NCI-H187 (cell line): Measurements from ENCODE around the gene ITGB3.
"Not testable (repeated sequence)": the region's sequence is repeated elsewhere in the genome, so short reads cannot be mapped to it uniquely, and the experiment has no call there.

Experiments
- DNase-seq, 2 experiments: peaks; one replicate each; lab custom pipeline; 2025; lab: John Stamatoyannopoulos, UW

The ITGB3 gene

GRCh38 chr17:47244697-47245096 lies 8.9 kb upstream of the ITGB3 start:
- no peak for DNase-seq

GRCh38 chr17:47246120-47246519 lies 7.5 kb upstream of the ITGB3 start:
- no peak for DNase-seq

DNA sequence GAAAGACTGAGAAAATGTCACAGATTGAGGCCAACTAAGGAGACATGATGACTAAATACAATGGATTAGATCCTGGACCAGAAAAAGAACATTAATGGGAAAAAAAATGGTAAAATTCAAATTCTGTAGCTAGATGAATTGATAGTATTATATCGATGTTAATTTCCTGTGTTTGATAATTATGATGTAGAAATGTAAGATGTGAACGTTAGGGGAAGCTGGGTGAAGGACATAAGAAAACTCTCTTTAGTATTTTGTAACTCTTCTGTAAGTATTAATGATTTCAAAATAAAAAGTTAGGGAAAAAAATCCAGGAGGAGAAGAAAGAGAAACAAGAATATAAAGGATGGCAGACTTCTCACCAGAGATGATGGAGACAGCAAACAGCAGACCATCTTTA lies 2.8 kb upstream of the ITGB3 start:
- no peak for DNase-seq

DNA sequence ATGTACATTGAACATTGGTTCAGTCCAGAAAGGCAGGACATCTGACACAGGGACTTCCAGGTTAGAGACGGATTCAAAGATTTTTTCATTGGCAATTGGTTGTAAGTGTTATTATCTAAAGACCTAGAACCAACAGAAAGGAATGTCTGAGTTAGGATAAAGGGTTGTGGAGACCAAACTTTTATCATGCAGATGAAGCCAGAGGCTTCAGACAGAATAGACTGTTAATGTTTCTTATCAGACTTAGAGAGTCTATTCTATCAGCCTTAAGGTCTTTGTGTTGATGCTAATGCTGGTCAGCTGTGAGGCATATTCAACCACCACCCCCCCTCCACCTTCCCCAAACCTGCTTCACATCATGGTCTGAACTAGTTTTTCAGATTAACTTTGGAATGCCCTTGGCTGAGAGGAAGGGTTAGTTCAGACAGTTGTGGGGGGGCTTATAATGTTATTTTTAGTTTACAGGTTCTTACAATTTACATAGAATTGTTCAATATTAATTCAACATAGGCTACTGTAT lies 2.1 kb upstream of the ITGB3 start:
- DNase-seq, result no peak

DNA sequence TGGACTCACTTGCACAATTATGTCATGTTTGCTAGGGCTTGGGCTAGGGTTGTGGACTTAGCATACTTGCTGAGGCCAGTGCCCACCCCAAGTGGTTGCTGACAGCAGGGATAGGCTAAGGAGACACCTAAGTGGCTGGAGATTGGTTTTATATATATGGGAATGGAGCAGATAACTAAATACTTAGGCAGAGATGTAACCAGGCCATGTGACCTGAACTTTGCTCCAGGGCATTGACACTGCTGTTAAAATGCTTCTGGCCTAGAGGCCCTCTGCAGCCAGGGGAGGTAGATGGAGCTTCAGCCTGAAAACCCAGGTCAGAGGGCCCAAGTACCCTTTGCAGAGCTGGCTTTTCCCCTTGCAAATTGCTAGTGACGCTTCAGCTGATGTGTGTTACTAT lies 1.4 kb upstream of the ITGB3 start:
- no peak for DNase-seq

DNA sequence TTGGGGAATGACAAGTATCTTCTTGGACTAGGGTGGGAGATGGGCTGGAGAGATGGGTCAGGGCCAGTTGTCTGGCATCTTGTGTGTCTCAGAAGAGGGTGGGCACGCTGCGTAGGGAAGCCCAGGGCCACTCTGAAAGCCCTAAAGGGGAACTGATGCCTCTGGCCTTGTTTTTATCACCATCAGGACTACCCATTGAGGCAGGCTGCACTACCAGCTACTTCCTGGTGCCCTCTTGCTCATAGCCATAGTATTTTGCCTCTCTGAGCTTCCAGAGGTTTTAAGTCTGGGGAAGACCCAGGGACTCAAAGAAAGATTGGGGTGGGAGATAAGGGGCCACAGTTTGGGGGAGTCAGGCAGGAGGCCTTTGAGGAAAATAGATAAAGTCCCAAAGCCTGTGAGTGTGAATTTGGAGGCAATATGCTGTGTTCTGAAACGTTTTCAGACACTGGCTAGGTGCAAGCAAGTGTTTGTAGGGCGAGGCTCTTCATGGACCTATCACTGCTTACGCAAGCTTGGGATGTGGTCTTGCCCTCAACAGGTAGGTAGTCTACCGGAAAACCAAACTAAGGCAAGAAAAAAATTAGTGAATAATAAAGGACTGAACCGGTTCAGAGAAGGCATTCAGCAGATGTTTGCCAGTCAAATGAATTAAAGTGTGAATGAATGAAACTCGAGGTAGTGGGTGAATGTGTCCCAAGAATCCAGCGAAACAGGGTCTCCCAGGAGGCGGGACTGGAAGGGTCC lies 688 bp upstream of the ITGB3 start:
- DNase-seq, result no peak

DNA sequence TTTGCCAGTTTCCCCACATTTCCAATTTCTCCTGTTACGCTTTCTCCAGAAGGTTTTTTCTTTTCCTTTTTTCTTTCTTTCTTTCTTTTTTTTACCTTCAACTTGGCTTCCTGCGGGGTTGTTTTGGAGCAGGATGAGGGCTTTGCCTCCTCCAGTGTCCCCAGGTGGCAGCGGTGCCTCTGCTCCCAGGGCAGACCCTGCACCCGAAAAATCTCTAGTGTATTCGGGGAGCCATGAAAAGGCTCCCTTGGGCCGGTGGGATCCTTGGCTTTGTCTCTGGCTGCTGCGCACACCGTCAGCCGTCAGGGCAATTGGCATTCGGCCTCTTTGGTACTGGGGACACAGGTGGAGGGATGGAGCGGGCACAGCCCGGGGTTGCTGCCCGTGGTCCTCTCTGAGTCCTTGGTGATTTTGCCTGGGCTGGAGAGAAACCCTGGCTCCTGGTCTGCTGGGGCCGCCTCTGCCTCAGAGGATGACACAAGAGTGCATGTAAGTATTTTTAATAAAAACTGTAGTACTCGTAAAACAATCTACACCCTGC lies 846 bp downstream of the ITGB3 start:
- no peak for DNase-seq

DNA sequence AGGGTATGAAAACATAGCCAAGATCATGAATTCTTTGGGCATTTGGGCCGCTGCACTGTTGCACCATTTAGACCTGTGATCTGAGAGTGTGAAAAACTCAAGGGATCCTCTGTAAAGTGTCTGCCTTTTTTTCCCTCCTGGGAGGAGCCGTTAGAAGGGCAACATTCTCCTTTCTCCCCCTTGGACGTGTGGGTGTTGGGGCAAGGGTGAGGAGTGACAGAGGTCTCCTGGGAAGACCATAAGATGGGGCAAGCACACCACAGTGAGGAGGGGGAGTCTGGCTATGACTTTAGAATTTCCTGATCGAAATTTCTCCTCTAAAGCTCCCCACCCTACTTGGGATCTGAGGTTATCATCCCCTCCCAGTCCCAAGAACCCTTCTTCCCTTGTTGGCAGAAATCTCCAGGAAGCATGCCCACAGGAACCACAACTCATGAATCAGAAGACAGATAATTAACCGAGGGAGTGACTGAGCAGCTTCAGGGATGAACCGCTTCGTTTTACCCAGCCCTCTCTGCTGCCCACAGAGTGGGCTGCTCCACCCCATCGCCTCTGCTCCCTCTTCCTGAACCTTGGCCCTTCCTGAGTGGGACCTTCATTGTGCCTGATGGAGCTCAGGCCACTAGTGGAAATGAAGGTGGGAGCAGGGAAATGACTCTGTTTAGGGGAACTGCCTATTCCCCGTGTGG lies 4.2 kb downstream of the ITGB3 start:
- no peak for DNase-seq

DNA sequence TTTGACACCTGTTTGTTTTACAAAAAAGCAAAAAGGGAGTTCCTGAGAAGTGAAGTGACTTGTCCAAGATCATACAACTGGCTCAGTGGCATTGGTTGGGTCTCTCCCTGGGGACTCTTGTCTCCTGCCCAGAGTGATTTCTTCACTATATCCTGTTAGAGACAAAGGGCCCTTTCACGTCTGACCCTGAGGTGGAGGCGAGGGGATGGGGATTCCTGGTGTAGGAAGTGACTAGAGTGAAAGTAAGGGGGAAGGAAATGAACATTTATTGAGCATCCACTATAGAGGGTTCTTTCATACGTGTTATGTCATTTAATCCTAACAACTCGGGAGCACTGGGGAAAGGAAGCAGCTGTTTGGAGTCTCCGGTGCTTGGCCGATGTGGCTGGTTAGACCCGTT lies 9.0 kb downstream of the ITGB3 start:
- no peak for DNase-seq

GRCh38 chr17:47264166-47264565 lies 10.5 kb downstream of the ITGB3 start:
- DNase-seq, result no peak

GRCh38 chr17:47265983-47266541 lies 12.4 kb downstream of the ITGB3 start:
- DNase-seq, result no peak

DNA sequence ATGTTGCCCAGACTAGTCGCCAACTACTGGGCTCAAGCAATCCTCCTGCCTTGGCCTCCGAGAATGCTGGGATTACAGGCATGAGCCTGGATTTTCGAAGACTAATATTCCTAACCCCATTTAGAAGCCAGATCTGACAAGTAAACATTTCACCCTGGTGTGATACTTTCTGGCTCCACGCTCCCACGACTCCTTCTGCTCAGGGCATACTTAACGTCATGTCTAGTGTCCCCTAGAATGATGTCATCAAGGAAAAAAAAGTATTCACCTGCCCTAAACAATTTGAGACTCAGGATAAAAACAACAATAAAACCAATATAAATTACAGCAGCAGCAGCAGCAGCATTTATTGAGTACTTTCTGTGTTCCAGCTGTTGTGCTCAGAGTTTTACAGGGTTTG lies 13.2 kb downstream of the ITGB3 start:
- no peak for DNase-seq

DNA sequence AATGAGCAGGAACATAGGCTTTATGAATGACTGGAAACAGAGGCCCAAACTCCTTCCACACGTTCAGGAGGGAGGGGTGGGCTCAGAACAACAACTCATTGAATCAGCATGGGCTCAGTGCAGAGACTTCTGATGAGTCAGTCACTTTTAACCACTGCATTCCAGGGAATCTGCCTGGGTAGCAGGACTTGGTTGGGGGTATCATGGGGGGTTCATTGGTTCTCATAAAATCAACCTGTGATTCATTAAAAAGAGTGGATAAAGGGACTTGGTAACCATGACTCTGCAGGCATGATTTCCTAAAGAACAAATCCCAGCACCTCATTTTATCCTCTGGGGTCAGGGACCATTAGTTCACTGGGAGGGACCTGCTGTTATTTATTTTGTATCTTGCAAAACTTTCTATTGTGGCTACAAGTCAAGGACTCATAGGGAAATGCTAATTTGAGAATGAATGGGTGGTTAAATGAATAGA lies 13.8 kb downstream of the ITGB3 start:
- DNase-seq, result no peak

GRCh38 chr17:47268964-47269363 lies 15.3 kb downstream of the ITGB3 start:
- not testable (repeated sequence) for DNase-seq

DNA sequence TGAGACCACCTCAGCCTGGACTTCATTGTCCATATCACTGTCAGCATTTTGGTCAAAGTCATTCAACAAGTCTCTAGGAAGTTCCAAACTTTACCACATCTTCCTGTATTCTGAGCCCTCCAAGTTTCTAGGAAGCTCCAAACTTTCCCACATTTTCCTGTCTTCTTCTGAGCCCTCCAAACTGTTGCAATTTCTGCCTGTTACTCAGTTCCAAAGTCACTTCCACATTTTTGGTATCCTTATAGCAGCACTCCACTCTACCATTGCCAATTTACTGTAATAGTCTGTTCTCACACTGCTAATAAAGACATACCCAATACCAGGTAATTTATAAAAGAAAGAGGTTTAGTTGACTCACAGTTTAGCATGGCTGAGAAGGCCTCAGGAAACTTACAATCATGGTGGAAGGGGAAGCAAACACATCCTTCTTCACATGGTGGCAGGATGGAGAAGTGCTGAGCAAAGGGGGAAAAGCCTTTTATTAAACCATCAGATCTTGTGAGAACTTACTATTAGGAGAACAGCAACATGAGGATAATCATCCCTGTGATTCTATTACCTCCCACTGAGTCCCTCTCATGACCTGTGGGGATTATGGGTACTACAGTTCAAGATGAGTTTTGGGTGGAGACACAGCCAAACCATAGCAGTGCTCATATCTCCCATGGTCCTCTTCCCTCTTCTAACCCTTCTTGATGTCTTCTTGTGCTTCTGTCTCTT lies 16.1 kb downstream of the ITGB3 start:
- DNase-seq, result not testable (repeated sequence)

- no peak for DNase-seq
Observed at GRCh38 chr17:47270946-47271705, 17.5 kb downstream of the ITGB3 start.

DNA sequence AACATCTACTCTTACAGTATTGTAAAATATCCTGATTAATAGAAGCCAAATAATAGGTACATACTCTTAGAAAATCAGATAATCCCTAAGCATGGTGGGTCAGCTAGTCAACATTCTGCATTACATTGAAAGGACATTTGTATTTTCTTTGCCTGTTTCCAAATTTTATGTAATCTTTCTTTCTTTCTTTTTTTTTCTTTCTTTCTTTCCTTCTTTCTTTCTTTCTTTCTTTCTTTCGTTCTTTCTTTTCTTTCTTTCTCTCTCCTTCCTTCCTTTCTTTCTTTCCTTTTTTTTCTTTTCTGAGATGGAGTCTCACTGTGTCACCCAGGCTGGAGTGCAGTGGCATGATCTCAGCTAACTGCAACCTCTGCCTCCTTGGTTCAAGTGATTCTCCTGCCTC lies 18.9 kb downstream of the ITGB3 start:
- no peak for DNase-seq

- DNase-seq, result no peak
Observed at GRCh38 chr17:47273245-47273644, 19.6 kb downstream of the ITGB3 start.

GRCh38 chr17:47274319-47275069 lies 20.9 kb downstream of the ITGB3 start:
- no peak for DNase-seq

DNA sequence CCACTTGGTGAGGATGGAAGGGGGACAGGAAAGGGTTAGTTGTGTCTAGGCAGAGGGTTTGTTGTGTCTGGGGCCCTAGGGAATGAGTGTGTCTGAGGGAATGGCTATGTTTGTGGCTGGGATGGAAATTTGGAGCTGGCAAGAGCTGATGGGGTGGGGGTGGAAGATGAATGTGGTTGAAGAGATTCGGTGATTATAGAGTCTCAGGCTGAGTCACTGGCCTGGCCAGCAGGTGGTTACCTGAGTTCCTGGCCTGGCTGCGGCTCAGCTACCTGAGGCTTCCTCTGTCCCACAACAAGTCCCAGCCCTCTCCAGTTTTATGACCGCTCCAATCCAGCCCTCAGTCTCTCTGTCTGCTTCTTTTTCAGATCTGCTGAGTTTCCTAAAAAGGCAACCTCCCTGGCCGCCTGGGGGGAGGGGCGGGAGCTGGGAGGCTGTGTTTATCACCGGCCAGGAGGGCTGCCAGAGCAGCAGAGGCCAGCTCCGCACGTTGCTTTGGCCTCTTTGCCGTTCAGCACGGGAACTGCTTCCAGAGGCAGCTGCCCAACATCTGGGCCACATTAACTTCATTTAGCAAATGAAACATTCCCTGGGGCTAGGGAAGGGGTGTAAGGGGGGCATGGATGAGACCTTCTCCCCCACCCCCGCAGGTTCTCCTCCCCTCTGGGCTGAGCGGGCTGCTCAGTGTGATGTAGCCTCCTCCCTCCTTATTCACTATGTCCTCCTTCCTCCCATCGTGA lies 21.8 kb downstream of the ITGB3 start:
- DNase-seq, result no peak
